H9 (cell line): ENCODE data around the gene PAQR3. TPM values are rescaled to one million over a fixed set of nuclear protein-coding genes. Genes with fewer than 3 reads are reported as not detected.

Experiments used
- DNase-seq: peaks from one replicate; pipeline ENCODE4 v3.0.0-alpha.2; 2017
- H2AFZ ChIP-seq: one replicate; pipeline ENCODE4 v1.6.1; 2013; ENCODE audit warnings: mild to moderate bottlenecking, low read length, control low read depth, moderate library complexity
- H2AK5ac ChIP-seq: 2 replicates; pipeline ENCODE4 v1.6.1; 2013; ENCODE audit warnings: low read length, control low read depth, mixed read lengths; ENCODE audit not compliant: insufficient read length
- H2BK120ac ChIP-seq: one replicate; pipeline ENCODE4 v1.6.1; 2013; ENCODE audit warnings: low read depth, mild to moderate bottlenecking, low read length, control low read depth, inconsistent platforms; ENCODE audit not compliant: poor library complexity, severe bottlenecking
- H2BK12ac ChIP-seq: 2 replicates; pipeline ENCODE4 v1.6.1; 2013; ENCODE audit warnings: low read length, control low read depth, mixed read lengths, low read depth; ENCODE audit not compliant: insufficient read length
- H2BK15ac ChIP-seq: 2 replicates; pipeline ENCODE4 v1.6.1; 2013; ENCODE audit warnings: low read depth, low read length, control low read depth
- H2BK20ac ChIP-seq: one replicate; pipeline ENCODE4 v1.6.1; 2013; ENCODE audit warnings: low read depth, mild to moderate bottlenecking, low read length, control low read depth, inconsistent platforms; ENCODE audit not compliant: poor library complexity, severe bottlenecking
- H2BK5ac ChIP-seq: 2 replicates; pipeline ENCODE4 v1.6.1; 2013; ENCODE audit warnings: low read length, control low read depth, mixed read lengths; ENCODE audit not compliant: insufficient read length
- H3K14ac ChIP-seq: 2 replicates; pipeline ENCODE4 v1.6.1; 2013; ENCODE audit warnings: low read length, control low read depth; ENCODE audit not compliant: insufficient read depth
- H3K18ac ChIP-seq: 2 replicates; pipeline ENCODE4 v1.6.1; 2013; ENCODE audit warnings: low read depth, mild to moderate bottlenecking, mixed read lengths, low read length, control low read depth; ENCODE audit not compliant: insufficient read length
- H3K23ac ChIP-seq: 2 replicates; pipeline ENCODE4 v1.6.1; 2013; ENCODE audit warnings: low read length, control low read depth, mixed read lengths, low read depth; ENCODE audit not compliant: insufficient read length
- H3K23me2 ChIP-seq: 2 replicates; pipeline ENCODE4 v1.6.1; 2013; ENCODE audit warnings: low read depth, mild to moderate bottlenecking, mixed read lengths, low read length, control low read depth; ENCODE audit not compliant: insufficient read length, poor library complexity, severe bottlenecking
- H3K27ac ChIP-seq: 2 replicates; pipeline ENCODE4 v1.5.1; 2013; ENCODE audit warnings: low read length, control low read depth, mixed read lengths, low read depth; ENCODE audit not compliant: insufficient read length
- H3K27me3 ChIP-seq: 2 replicates; pipeline ENCODE4 v1.6.1; 2013; ENCODE audit warnings: low read length, control low read depth, inconsistent platforms; ENCODE audit not compliant: insufficient read depth
- H3K4ac ChIP-seq: 2 replicates; pipeline ENCODE4 v1.6.1; 2013; ENCODE audit warnings: low read depth, mild to moderate bottlenecking, control low read depth, inconsistent platforms, low read length, moderate library complexity
- H3K4me1 ChIP-seq: 2 replicates; pipeline ENCODE4 v1.6.1; 2013; ENCODE audit warnings: low read length, control low read depth, inconsistent platforms; ENCODE audit not compliant: insufficient read depth
- H3K4me2 ChIP-seq: 2 replicates; pipeline ENCODE4 v1.6.1; 2013; ENCODE audit warnings: low read length, control low read depth, mixed read lengths; ENCODE audit not compliant: insufficient read length, insufficient read depth
- H3K56ac ChIP-seq: 2 replicates; pipeline ENCODE4 v1.6.1; 2013; ENCODE audit warnings: low read depth, mild to moderate bottlenecking, mixed read lengths, low read length, control low read depth; ENCODE audit not compliant: insufficient read length
- H3K79me1 ChIP-seq: 2 replicates; pipeline ENCODE4 v1.6.1; 2013; ENCODE audit warnings: low read depth, mild to moderate bottlenecking, moderate library complexity, low read length, control low read depth, inconsistent platforms; ENCODE audit not compliant: insufficient read depth, poor library complexity, severe bottlenecking
- H3K79me2 ChIP-seq: 2 replicates; pipeline ENCODE4 v1.6.1; 2013; ENCODE audit warnings: low read length, control low read depth, inconsistent platforms; ENCODE audit not compliant: insufficient read depth
- H3K9ac ChIP-seq: 2 replicates; pipeline ENCODE4 v1.6.1; 2013; ENCODE audit warnings: low read length, control low read depth, mixed read lengths; ENCODE audit not compliant: insufficient read length; ENCODE audit errors: extremely low read depth
- H3K9me3 ChIP-seq: one replicate; pipeline ENCODE4 v1.6.1; 2013; ENCODE audit warnings: low read depth, low read length, inconsistent platforms; ENCODE audit not compliant: control insufficient read depth
- H3T11ph ChIP-seq: one replicate; pipeline ENCODE4 v1.6.1; 2013; ENCODE audit warnings: mild to moderate bottlenecking, low read length, control low read depth, inconsistent platforms
- H4K20me1 ChIP-seq: one replicate; pipeline ENCODE4 v1.6.1; 2013; ENCODE audit not compliant: control insufficient read depth, insufficient read length, insufficient read depth
- H4K5ac ChIP-seq: 2 replicates; pipeline ENCODE4 v1.6.1; 2013; ENCODE audit warnings: low read depth, mild to moderate bottlenecking, mixed read lengths, low read length, control low read depth; ENCODE audit not compliant: insufficient read length
- H4K8ac ChIP-seq: replicated peaks from 2 replicates; pipeline ENCODE4 v1.6.1; 2013; ENCODE audit warnings: low read length, control low read depth, mixed read lengths, low read depth; ENCODE audit not compliant: insufficient read length
- H4K91ac ChIP-seq: 2 replicates; pipeline ENCODE4 v1.6.1; 2013; ENCODE audit warnings: low read depth, mild to moderate bottlenecking, moderate library complexity, mixed read lengths, low read length, control low read depth; ENCODE audit not compliant: insufficient read length
- H3K27ac Mint-ChIP-seq, 3 experiments: 2 replicates in 2 of 3; 3 replicates in 1 of 3; pipeline ENCODE4 v1.8.0; 2020 to 2021; ENCODE audit warnings: mixed read lengths in 3 of 3, mild to moderate bottlenecking in 1 of 3, moderate library complexity in 1 of 3
- H3K27me3 Mint-ChIP-seq: 2 replicates; pipeline ENCODE4 v1.8.0; 2021; ENCODE audit warnings: low read depth, mild to moderate bottlenecking, moderate library complexity, mixed read lengths
- H3K36me3 Mint-ChIP-seq, 3 experiments: 2 replicates in 2 of 3; 3 replicates in 1 of 3; pipeline ENCODE4 v1.8.0; 2020 to 2021; ENCODE audit warnings: low read depth in 3 of 3, mixed read lengths in 3 of 3; ENCODE audit not compliant: insufficient read depth in 1 of 3
- H3K4me1 Mint-ChIP-seq, 2 experiments: 2 replicates each; pipeline ENCODE4 v1.8.0; 2020; ENCODE audit warnings: mixed read lengths in 2 of 2
- H3K4me3 Mint-ChIP-seq, 2 experiments: 2 replicates in 1 of 2; 3 replicates in 1 of 2; pipeline ENCODE4 v1.8.0; 2020 to 2021; ENCODE audit warnings: mild to moderate bottlenecking in 2 of 2, mixed read lengths in 2 of 2, moderate library complexity in 1 of 2
- H3K9me3 Mint-ChIP-seq, 2 experiments: 2 replicates in 1 of 2; 3 replicates in 1 of 2; pipeline ENCODE4 v1.8.0; 2020; ENCODE audit warnings: mild to moderate bottlenecking in 2 of 2, mixed read lengths in 2 of 2, moderate library complexity in 1 of 2
- CTCF ChIP-seq: fragments of 200-600 bp; sonication (generic); conservative IDR thresholded peaks from 3 replicates; pipeline ENCODE4 v1.8.0; 2021; ENCODE audit warnings: antibody characterized with exemption, mild to moderate bottlenecking
- WGBS: extraction: QIAGEN DNeasy Blood & Tissue Kit; methylation state at CpG from one replicate; pipeline ENCODE4 v1.1.7; 2013; ENCODE audit warnings: missing lambda C conversion rate, low lambda C conversion rate, mixed read lengths; ENCODE audit not compliant: insufficient read length; ENCODE audit errors: extremely low coverage; 5-methylcytosine and 5-hydroxymethylcytosine counted together
- total RNA-seq: library from RNA; stranded (reverse); gene quantifications from 2 replicates; pipeline ENCODE4 v1.2.1, GENCODE V29; 2021

The PAQR3 gene
- total RNA-seq, 1 experiment from 2014 or later = 26.3 TPM

GRCh38 chr4:78962597-78963115, 23.4 kb upstream of the PAQR3 start:
- Histone ChIP-seq H3K56ac (no peak overlapping the region), H3K9ac (no peak overlapping the region), H2BK120ac (no peak overlapping the region), H4K20me1 (no peaks in the 10 kb centered on the region), H2BK15ac (no peak overlapping the region), H3K27me3 (no peaks in the 10 kb centered on the region), H3K4ac (no peak overlapping the region), H2BK12ac (no peak overlapping the region), H2AK5ac (no peak overlapping the region), H3K23me2 (no peaks in the 10 kb centered on the region), H3T11ph (no peak overlapping the region), H2BK5ac (no peak overlapping the region), H3K9me3 (no peaks in the 10 kb centered on the region), H3K18ac (no peak overlapping the region), H3K27ac (no peak overlapping the region), H3K4me2 (no peak overlapping the region), H4K8ac (no peak overlapping the region), H3K79me2 (no peaks in the 10 kb centered on the region), H2AFZ (no peak overlapping the region), H3K23ac (no peak overlapping the region), H4K91ac (no peak overlapping the region), H4K5ac (no peak overlapping the region), H2BK20ac (no peak overlapping the region), H3K4me1 (no peaks in the 10 kb centered on the region), H3K79me1 (no peaks in the 10 kb centered on the region), H3K14ac (no peak overlapping the region)
- H3K36me3 Mint-ChIP-seq = no peaks in the 10 kb centered on the region; a peak in 1 of 7 replicates
- TF ChIP-seq CTCF = no peak
- H3K9me3 Mint-ChIP-seq = no peaks in the 10 kb centered on the region; a peak in 1 of 5 replicates
- no peaks in the 10 kb centered on the region; a peak in 1 of 4 replicates for H3K4me1 Mint-ChIP-seq
- H3K4me3 Mint-ChIP-seq = no peak overlapping the region
- no CpG with 5 or more reads among the region's 2 CpGs for WGBS
- DNase-seq = no peak
- H3K27me3 Mint-ChIP-seq = no peaks in the 10 kb centered on the region
- H3K27ac Mint-ChIP-seq = no peak overlapping the region
